Right lobe of liver (tissue), 6 donors: ENCODE data around the gene SLC16A12. TPM values are rescaled to one million over a fixed set of nuclear protein-coding genes. Genes with fewer than 3 reads are reported as not detected.
A peak's percentile ranks its signal among the peaks of the same experiment; 100 is the strongest.

Experiments used
- ATAC-seq, 4 donors: fragments of 200-7000 bp; cut with Tn5 transposase; one replicate each; pipeline ENCODE4 v1.9.1; 2020; ENCODE audit warnings: mild to moderate bottlenecking in 4 of 4, moderate library complexity in 4 of 4
- DNase-seq, 3 donors: peaks; one replicate each; pipeline ENCODE4 v3.0.0-alpha.2; 2020
- H3K27ac ChIP-seq, 3 donors: fragments of 200-600 bp; one replicate each; pipeline ENCODE4 v1.8.0; 2022
- H3K27me3 ChIP-seq, 2 donors: fragments of 200-600 bp; one replicate each; pipeline ENCODE4 v1.8.0; 2022
- H3K36me3 ChIP-seq, 4 donors: fragments of 200-600 bp; sonication (generic) in 1 of 4; one replicate each; pipeline versions ENCODE4 v1.5.1 to v1.8.0; 2017 to 2022; ENCODE audit warnings: control low read depth in 1 of 4
- H3K4me1 ChIP-seq, 4 donors: fragments of 200-600 bp; sonication (generic) in 1 of 4; one replicate each; pipeline versions ENCODE4 v1.5.1 to v1.8.0; 2017 to 2022; ENCODE audit warnings: control low read depth in 1 of 4
- H3K4me3 ChIP-seq, 3 donors: fragments of 200-600 bp; one replicate each; pipeline ENCODE4 v1.8.0; 2022
- H3K9me3 ChIP-seq, 4 donors: fragments of 200-600 bp; sonication (generic) in 1 of 4; one replicate each; pipeline versions ENCODE4 v1.5.1 to v1.8.0; 2017 to 2022; ENCODE audit warnings: control low read depth in 1 of 4
- POLR2A ChIP-seq: fragments of 450-650 bp; IDR thresholded peaks from one replicate; pipeline ENCODE4 v1.6.1; 2017; ENCODE audit warnings: antibody characterized with exemption, mild to moderate bottlenecking
- WGBS: methylation state at CpG from one replicate; pipeline ENCODE4 v1.1.6; 2018; ENCODE audit warnings: low coverage, low lambda C conversion rate; ENCODE audit not compliant: insufficient coverage; ENCODE audit errors: missing lambda C conversion rate; 5-methylcytosine and 5-hydroxymethylcytosine counted together
- intact Hi-C, 2 donors: fragments of 100-400 bp; cut with DNase I; formaldehyde crosslinking; loops; one replicate each; pipeline versions ENCODE4 v1.11.2 to v1.14.1; 2022
- total RNA-seq, 6 experiments: library from RNA; depleted of rRNA in 2 of 6; stranded (reverse); fragments of >200 nt in 2 of 6; fragmentation: NEBNext Ultra II Directional in 3 of 6; extraction: Animal tissue kit (Norgen Biotek cat#: 25700) in 3 of 6; gene quantifications; one replicate each; pipeline versions ENCODE4 v1.1.0 to v1.2.4, GENCODE V29; 2016 to 2023
- TF ChIP-seq, protein P1 (sequence below), 4 donors: fragments of 200-600 bp in 3 of 4; fragments of 450-650 bp in 1 of 4; IDR thresholded peaks; one replicate each; pipeline versions ENCODE4 v1.5.1 to v1.8.0; 2016 to 2022; ENCODE audit warnings: antibody characterized with exemption in 4 of 4, mild to moderate bottlenecking in 2 of 4
- donor health status: DM: no; HTN: yes; CAD: no.
- donor health status: DM: no; HTN: no; CAD: no.
- donor health status: DM: no; HTN: no; CAD: no.
- donor health status: DM: no; HTN: yes; CAD: no.
- donor health status: DM: no; HTN: yes; CAD: no.

The SLC16A12 gene
- total RNA-seq, 6 experiments from 2014 or later, result 0.20 to 6.1 (median 0.80) TPM

DNA sequence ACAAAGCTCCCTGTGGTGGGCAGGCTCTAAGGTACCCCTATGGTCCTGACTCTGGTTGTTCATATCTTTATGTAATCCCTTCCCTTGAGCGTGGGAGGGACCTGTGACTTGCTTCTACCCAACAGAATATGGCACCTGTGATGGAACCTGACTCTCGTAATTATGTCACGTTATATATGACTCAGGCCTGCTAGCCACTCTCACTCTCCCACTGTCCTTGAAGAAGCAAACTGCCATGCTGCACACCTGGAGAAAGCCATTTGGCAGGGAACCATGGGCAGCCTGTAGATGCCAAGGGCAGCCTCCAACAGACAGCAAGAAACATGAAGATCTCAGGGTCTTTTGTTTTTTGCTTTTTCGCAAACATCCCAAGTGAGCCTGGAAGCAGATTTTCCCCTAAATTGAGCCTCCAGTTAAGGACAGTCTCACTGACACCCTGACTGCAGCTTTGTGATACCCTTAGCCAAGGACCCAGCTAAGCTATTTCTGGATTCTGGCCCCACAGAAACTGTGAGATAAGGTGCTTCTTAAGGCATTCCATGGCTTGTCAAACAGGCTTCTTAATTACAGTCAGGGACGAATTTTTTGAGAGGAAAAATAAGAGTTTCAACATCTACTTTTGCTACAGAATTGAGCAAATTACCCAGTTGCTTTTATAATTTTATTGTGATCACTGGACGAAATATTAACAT, 71.4 kb downstream of the SLC16A12 start:
- Histone ChIP-seq H3K4me1 (peaks cover 0 to 12% (median 2%) of the 10 kb centered on the region in 4 donors), H3K27ac (no peak overlapping the region), H3K36me3 (no peaks in the 10 kb centered on the region), H3K27me3 (no peaks in the 10 kb centered on the region), H3K4me3 (no peak overlapping the region), H3K9me3 (no peaks in the 10 kb centered on the region)
- ATAC-seq, result no peak
- TF ChIP-seq POLR2A, result no peak
- TF ChIP-seq, protein P1, sequence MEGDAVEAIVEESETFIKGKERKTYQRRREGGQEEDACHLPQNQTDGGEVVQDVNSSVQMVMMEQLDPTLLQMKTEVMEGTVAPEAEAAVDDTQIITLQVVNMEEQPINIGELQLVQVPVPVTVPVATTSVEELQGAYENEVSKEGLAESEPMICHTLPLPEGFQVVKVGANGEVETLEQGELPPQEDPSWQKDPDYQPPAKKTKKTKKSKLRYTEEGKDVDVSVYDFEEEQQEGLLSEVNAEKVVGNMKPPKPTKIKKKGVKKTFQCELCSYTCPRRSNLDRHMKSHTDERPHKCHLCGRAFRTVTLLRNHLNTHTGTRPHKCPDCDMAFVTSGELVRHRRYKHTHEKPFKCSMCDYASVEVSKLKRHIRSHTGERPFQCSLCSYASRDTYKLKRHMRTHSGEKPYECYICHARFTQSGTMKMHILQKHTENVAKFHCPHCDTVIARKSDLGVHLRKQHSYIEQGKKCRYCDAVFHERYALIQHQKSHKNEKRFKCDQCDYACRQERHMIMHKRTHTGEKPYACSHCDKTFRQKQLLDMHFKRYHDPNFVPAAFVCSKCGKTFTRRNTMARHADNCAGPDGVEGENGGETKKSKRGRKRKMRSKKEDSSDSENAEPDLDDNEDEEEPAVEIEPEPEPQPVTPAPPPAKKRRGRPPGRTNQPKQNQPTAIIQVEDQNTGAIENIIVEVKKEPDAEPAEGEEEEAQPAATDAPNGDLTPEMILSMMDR (IDR thresholded peaks at IDR 0.05), result no peak
- intact Hi-C loops, result loop anchor here in 1 of 2 donors (10.0 kb wide), 1 partner anchor 91 kb away; no protein-coding TSS in a partner anchor
- WGBS, result 82% methylated on average over 5 of the region's 6 CpGs
- DNase-seq, result no peak

GRCh38 chr10:89458784-89459183, 76.6 kb downstream of the SLC16A12 start:
- Histone ChIP-seq H3K36me3 (no peaks in the 10 kb centered on the region), H3K9me3 (no peaks in the 10 kb centered on the region), H3K27ac (no peak overlapping the region), H3K4me3 (no peak overlapping the region), H3K4me1 (no peaks in the 10 kb centered on the region), H3K27me3 (no peaks in the 10 kb centered on the region)
- DNase-seq (no peak), ATAC-seq (peak in 1 of 4 donors; percentile 57)
- intact Hi-C loops, result no loop called here
- no peak for TF ChIP-seq POLR2A
- TF ChIP-seq, protein P1 (IDR thresholded peaks at IDR 0.05), result no peak
- WGBS, result 89% methylated on average over 1 of the region's 1 CpG

GRCh38 chr10:89458291-89458690, 77.1 kb downstream of the SLC16A12 start:
- Histone ChIP-seq H3K36me3 (no peaks in the 10 kb centered on the region), H3K9me3 (no peaks in the 10 kb centered on the region), H3K27me3 (no peaks in the 10 kb centered on the region), H3K4me3 (no peak overlapping the region), H3K4me1 (no peaks in the 10 kb centered on the region), H3K27ac (no peak overlapping the region)
- ATAC-seq (peak in 1 of 4 donors; percentile 20), DNase-seq (no peak)
- intact Hi-C loops, result no loop called here
- TF ChIP-seq, protein P1 (IDR thresholded peaks at IDR 0.05), result no peak
- TF ChIP-seq POLR2A, result no peak
- WGBS, result 67% methylated on average over 3 of the region's 3 CpGs

GRCh38 chr10:89454561-89455347, 80.6 kb downstream of the SLC16A12 start:
- Histone ChIP-seq H3K9me3 (no peaks in the 10 kb centered on the region), H3K27me3 (no peaks in the 10 kb centered on the region), H3K4me1 (no peaks in the 10 kb centered on the region), H3K27ac (no peak overlapping the region), H3K4me3 (no peak overlapping the region), H3K36me3 (no peaks in the 10 kb centered on the region)
- 57% methylated on average over 1 of the region's 1 CpG for WGBS
- intact Hi-C loops, result no loop called here
- TF ChIP-seq, protein P1 (IDR thresholded peaks at IDR 0.05), result no peak
- TF ChIP-seq POLR2A, result no peak
- DNase-seq (no peak), ATAC-seq (no peak)
